DOHH2 (cell line): ENCODE data around the gene DIP2C.

Source experiments
- CTCF ChIP-seq: fragments of 200-600 bp; sonication (generic); IDR thresholded peaks from one replicate; pipeline ENCODE4 v1.5.1; 2014; ENCODE audit warnings: antibody characterized with exemption, mild to moderate bottlenecking, low read depth, low read length; ENCODE audit not compliant: poor library complexity, severe bottlenecking
- EZH2phosphoT487 ChIP-seq: fragments of 200-600 bp; sonication (generic); IDR thresholded peaks from 2 replicates; pipeline ENCODE4 v1.6.1; 2017; ENCODE audit warnings: borderline replicate concordance, mild to moderate bottlenecking, antibody characterized with exemption, low read length, moderate library complexity, mixed read lengths

DNA sequence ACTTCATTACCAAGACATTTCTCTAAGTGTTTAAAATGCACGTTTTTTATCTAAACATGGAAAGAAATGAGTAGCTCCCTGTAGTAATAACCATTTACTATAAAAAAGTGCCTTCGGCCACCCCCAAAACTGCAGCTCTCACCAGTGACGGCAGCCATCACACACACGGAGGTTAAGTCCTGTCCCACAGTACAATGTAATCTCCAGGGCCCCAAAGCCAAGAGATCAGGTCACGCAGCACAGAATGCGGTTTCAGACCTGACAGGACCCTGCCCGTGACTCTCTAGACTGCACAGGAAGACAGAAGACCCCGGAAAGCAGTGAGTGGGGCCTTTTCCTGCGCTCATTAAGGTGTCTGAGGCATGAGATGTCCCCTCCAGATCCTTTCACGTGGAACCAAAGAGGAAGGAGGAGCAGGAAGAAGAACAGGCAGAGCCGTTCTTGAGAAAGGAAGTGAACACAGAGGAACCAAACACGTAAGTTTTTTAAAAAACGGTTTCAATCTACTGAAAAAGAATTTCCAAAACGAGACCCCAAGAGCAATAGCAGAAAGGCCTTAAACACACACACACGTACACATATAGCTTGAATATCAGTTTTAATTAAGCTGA, 428.5 kb downstream of the DIP2C start:
- TF ChIP-seq CTCF (no peak), EZH2phosphoT487 (no peak)
